Naive B cell (primary cell): ENCODE results near the gene SLC2A4RG. TPM values are rescaled to one million over a fixed set of nuclear protein-coding genes. Genes with fewer than 3 reads are reported as not detected.

Experiments
- ATAC-seq, 2 donors: fragments of 150-1000 bp; cut with Tn5 transposase; 2 replicates each; pipeline ENCODE4 v1.10.0; 2021; ENCODE audit warnings: low read depth in 2 of 2, mild to moderate bottlenecking in 2 of 2, moderate library complexity in 2 of 2
- DNase-seq: peaks from one replicate; pipeline ENCODE4 v3.0.0; 2022
- H3K27ac Mint-ChIP-seq, 6 donors: one replicate each; pipeline ENCODE4 v1.8.0; 2020 to 2022; ENCODE audit warnings: mild to moderate bottlenecking in 6 of 6, mixed read lengths in 6 of 6, moderate library complexity in 5 of 6, inconsistent platforms in 2 of 6
- H3K27me3 Mint-ChIP-seq, 3 donors: one replicate each; pipeline ENCODE4 v1.8.0; 2021 to 2022; ENCODE audit warnings: mixed read lengths in 3 of 3, mild to moderate bottlenecking in 1 of 3
- H3K36me3 Mint-ChIP-seq, 2 donors: one replicate each; pipeline ENCODE4 v1.8.0; 2020 to 2022; ENCODE audit warnings: mixed read lengths in 2 of 2, inconsistent platforms in 1 of 2, mild to moderate bottlenecking in 1 of 2
- H3K4me1 Mint-ChIP-seq, 3 donors: one replicate each; pipeline ENCODE4 v1.8.0; 2020 to 2022; ENCODE audit warnings: mixed read lengths in 3 of 3, inconsistent platforms in 1 of 3, mild to moderate bottlenecking in 1 of 3, moderate library complexity in 1 of 3
- H3K4me3 Mint-ChIP-seq, 8 donors: one replicate each; pipeline ENCODE4 v1.8.0; 2020 to 2022; ENCODE audit warnings: mild to moderate bottlenecking in 8 of 8, mixed read lengths in 8 of 8, moderate library complexity in 8 of 8, inconsistent platforms in 2 of 8
- H3K9me3 Mint-ChIP-seq, 7 donors: one replicate each; pipeline ENCODE4 v1.8.0; 2020 to 2022; ENCODE audit warnings: mixed read lengths in 7 of 7, mild to moderate bottlenecking in 5 of 7, inconsistent platforms in 2 of 7, moderate library complexity in 1 of 7
- polyA plus RNA-seq, 6 donors: library from polyadenylated mRNA; unstranded; fragments of 300-500 nt; fragmentation: Illumina TruSeq; gene quantifications; one replicate each; pipeline ENCODE4 v1.2.3, GENCODE V29; 2021; ENCODE audit warnings: low read depth in 6 of 6

Gene SLC2A4RG
- polyA plus RNA-seq, 6 donors from 2014 or later, result 0.36 to 1.4 (median 1.3) TPM; not detected in 1

DNA sequence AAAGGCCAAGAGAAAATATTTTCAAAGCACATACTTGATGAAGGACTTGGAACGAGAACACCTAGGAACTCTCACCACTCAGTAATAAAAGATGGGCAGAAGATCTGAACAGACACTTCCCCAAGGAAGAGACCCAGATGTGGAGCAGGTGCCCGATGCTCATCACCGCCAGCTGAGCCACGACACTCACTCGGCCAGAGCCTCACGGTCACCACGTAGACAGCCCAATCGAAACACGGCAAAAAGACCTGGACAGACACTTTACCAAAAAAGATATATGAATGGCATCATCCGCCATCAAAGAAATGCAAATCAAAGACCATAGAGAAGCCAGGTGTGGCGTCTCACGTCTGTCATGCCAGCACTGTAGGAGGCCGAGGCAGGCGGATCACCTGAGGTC, 41.6 kb downstream of the SLC2A4RG start:
- Mint-ChIP-seq H3K4me1 (peaks cover 0 to 1% (median 0%) of the 10 kb centered on the region in 3 donors), H3K27ac (peak overlapping the region in 2 of 6 donors; percentile 79 to 89), H3K9me3 (no peaks in the 10 kb centered on the region), H3K4me3 (no peak overlapping the region), H3K27me3 (no peaks in the 10 kb centered on the region), H3K36me3 (no peaks in the 10 kb centered on the region)
- DNase-seq, result no peak
- ATAC-seq, result no peak

DNA sequence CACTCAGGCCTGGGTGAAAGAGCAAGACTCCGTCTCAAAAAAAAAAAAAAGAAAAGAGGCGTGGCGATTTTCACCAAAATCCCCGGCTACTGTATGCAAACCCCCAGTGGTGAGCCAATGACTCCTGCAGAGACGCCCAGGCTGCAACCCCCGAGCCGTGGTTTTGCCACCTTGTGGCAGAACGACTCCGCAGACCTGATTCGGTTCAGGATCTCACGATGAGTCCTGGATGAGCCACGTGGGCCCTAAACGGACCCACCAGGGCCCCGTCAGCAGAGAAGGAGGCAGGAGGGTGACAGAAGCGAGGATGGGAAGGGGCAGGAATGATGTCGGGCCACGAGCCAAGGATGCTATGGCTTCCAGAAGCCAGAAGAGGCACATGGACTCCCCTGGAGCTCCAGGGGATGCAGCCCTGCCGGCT, 42.5 kb downstream of the SLC2A4RG start:
- H3K27me3 Mint-ChIP-seq, result no peaks in the 10 kb centered on the region
- H3K27ac Mint-ChIP-seq, result peak overlapping the region in 1 of 6 donors; percentile 54
- DNase-seq (no peak), ATAC-seq (peak in 1 of 2 donors; percentile 55)
- H3K4me3 Mint-ChIP-seq, result no peak overlapping the region
- no peaks in the 10 kb centered on the region for H3K9me3 Mint-ChIP-seq
- H3K36me3 Mint-ChIP-seq, result no peaks in the 10 kb centered on the region
- H3K4me1 Mint-ChIP-seq, result peaks cover 0 to 6% (median 0%) of the 10 kb centered on the region in 3 donors

DNA sequence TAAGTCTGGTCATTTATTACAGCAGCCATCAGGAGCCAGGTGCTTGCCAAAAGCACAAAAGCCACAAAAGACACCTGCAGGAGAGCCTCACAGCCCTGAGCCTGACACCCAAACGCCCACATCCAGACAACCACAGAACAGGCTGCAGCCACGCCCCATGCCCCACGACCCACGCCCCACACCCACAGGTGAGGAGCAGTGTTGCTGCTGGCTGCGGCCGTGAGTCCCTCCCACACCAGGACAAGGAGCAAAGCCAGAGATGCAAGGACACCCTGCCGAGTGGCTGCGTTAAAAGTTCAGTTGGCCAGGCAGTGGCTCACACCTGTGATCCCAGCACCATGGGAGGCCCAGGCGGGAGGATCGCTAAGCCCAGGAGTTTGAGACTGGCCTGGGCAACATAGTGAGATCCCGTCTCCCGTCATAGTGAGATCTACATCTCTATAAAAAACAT, 43.0 kb downstream of the SLC2A4RG start:
- ATAC-seq, result no peak
- Mint-ChIP-seq H3K4me1 (peaks cover 0 to 6% (median 0%) of the 10 kb centered on the region in 3 donors), H3K27ac (no peak overlapping the region), H3K4me3 (no peak overlapping the region), H3K36me3 (no peaks in the 10 kb centered on the region), H3K27me3 (no peaks in the 10 kb centered on the region), H3K9me3 (no peaks in the 10 kb centered on the region)
- DNase-seq, result no peak

DNA sequence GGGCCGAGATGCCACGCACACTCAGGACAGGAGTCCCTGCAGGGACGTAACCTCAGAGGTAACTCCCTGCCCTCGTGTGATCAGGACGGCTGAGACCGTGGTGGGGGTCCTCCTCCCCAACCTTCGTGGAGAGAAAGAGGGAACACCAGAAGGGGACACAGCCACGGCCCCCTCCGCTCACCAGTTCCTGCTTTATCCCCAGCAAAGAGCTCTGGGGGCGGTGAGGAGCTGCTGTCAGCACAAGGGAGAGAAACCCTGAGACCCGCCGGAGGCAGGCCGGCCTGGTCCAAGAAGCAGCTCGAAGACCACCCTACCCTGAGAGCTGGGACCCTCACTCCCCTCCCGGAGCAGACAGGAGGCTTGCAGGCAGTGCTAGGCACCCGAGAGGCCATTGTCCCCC, 44.4 kb downstream of the SLC2A4RG start:
- ATAC-seq, result no peak
- H3K4me1 Mint-ChIP-seq, result peaks cover 0 to 6% (median 0%) of the 10 kb centered on the region in 3 donors
- no peak overlapping the region for H3K4me3 Mint-ChIP-seq
- no peak for DNase-seq
- peak overlapping the region in 1 of 6 donors; percentile 45 for H3K27ac Mint-ChIP-seq
- H3K9me3 Mint-ChIP-seq, result no peaks in the 10 kb centered on the region
- no peaks in the 10 kb centered on the region for H3K36me3 Mint-ChIP-seq
- no peaks in the 10 kb centered on the region for H3K27me3 Mint-ChIP-seq

DNA sequence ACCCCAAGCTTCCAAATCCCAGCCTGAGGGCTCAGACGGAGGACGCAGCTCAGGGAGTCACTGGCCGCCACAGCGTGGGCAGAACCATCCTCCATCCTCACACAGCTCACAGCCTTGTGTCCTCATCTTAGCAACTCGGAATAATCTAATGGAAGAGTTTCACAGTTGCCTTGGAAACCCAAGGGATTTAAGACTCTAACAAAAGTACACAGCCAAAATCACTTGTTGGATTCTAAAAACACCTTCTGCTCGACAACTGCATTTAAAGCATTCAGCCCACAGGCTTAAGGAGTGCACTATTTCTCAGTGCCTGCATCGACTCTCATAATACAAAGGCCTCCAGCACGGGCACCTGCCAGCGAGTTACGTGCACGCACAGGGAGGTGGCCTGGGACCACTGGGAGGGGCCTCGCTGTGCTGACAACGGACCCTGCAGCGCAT, 46.1 kb downstream of the SLC2A4RG start:
- peaks cover 0 to 6% (median 0%) of the 10 kb centered on the region in 3 donors for H3K4me1 Mint-ChIP-seq
- ATAC-seq, result no peak
- H3K9me3 Mint-ChIP-seq, result no peaks in the 10 kb centered on the region
- peak overlapping the region in 2 of 6 donors; percentile 34 to 42 for H3K27ac Mint-ChIP-seq
- no peaks in the 10 kb centered on the region for H3K27me3 Mint-ChIP-seq
- no peak overlapping the region for H3K4me3 Mint-ChIP-seq
- H3K36me3 Mint-ChIP-seq, result no peaks in the 10 kb centered on the region
- DNase-seq, result no peak

DNA sequence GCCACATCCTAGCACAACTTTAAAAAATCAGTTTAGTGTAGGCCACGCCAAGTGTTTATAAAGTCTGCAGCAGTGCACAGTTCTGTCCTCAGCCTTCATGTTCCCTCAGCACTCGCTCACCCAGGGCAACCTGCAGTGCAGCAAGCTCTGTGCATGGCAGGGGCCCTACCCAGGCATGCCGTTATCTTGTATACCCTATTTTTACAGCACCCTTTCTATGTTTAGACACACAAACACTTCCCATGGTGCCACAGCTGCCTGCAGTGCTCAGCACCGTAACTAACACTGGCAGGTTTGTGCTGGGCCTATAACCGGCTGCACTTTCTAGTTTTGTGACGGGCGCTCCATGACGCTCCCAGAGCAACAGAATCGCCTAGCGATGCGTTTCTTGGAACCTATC, 47.7 kb downstream of the SLC2A4RG start:
- H3K4me1 Mint-ChIP-seq, result peaks cover 0 to 6% (median 0%) of the 10 kb centered on the region in 3 donors
- peaks cover 0 to 5% (median 0%) of the 10 kb centered on the region in 3 donors for H3K27me3 Mint-ChIP-seq
- H3K36me3 Mint-ChIP-seq, result no peaks in the 10 kb centered on the region
- H3K4me3 Mint-ChIP-seq, result no peak overlapping the region
- ATAC-seq (no peak), DNase-seq (no peak)
- H3K27ac Mint-ChIP-seq, result peak overlapping the region in 2 of 6 donors; percentile 56 to 77
- H3K9me3 Mint-ChIP-seq, result no peaks in the 10 kb centered on the region

DNA sequence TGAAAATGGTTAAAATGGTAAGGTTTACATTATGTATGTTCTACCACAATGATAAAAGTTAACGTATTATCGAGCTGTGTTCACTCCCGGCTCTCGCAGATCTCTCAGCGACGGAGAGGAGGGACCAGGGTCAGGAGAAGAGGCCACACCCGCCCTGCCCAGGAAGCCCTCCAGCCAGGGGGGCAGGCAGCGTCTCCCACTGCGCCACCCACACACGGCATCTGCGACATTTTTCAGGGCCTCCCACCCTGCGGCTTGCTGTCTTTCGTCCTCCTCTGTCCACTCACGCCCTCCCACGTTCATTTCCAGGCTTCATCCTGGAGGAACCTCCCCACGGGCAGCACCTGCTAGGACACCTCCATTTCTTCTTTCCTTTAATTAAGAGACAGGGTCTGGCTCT, 48.2 kb downstream of the SLC2A4RG start:
- ATAC-seq (no peak), DNase-seq (no peak)
- Mint-ChIP-seq H3K9me3 (no peaks in the 10 kb centered on the region), H3K4me3 (no peak overlapping the region), H3K27ac (no peak overlapping the region), H3K27me3 (peaks cover 0 to 5% (median 0%) of the 10 kb centered on the region in 3 donors), H3K36me3 (no peaks in the 10 kb centered on the region), H3K4me1 (peaks cover 0 to 6% (median 0%) of the 10 kb centered on the region in 3 donors)

DNA sequence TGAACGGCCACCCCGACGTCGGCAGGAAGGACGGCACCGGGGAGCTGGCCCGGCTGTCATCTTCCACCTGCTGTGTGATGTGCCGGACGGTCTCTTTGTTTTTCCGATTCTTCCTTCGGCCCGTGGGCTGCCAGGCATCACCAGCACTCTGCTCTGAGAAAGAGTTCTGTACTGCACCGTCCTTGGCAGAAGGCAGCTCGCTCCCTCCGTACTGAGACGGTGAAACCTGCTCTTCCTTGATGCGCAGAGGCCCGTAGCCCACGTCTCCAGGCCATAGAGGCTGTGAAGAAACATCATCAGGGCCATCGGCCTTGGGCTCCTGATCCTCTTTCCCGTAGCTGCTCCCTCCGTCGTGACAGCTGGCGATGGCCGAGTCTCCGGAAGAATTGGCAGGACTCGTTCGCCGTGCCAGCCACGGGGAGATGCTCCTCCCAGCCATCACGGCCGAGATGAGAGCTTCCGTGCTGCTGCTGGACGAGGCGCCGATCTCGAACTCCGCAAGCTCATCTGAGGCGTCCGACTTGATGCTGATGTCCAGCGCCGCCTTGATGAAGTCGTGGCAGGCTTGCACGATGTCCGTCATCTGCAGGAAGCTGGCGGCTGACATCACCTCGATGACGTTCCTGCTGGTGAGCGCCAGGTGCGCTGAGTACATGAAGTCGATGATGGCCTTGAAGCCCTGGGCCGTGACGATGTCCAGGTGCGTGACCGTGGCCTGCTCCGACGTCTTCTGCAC, 50.4 kb downstream of the SLC2A4RG start:
- Mint-ChIP-seq H3K4me3 (no peak overlapping the region), H3K36me3 (no peaks in the 10 kb centered on the region), H3K9me3 (no peaks in the 10 kb centered on the region), H3K27me3 (peaks cover 0 to 5% (median under 1%) of the 10 kb centered on the region in 3 donors), H3K4me1 (peaks cover 0 to 9% (median 0%) of the 10 kb centered on the region in 3 donors), H3K27ac (no peak overlapping the region)
- ATAC-seq (no peak), DNase-seq (no peak)

DNA sequence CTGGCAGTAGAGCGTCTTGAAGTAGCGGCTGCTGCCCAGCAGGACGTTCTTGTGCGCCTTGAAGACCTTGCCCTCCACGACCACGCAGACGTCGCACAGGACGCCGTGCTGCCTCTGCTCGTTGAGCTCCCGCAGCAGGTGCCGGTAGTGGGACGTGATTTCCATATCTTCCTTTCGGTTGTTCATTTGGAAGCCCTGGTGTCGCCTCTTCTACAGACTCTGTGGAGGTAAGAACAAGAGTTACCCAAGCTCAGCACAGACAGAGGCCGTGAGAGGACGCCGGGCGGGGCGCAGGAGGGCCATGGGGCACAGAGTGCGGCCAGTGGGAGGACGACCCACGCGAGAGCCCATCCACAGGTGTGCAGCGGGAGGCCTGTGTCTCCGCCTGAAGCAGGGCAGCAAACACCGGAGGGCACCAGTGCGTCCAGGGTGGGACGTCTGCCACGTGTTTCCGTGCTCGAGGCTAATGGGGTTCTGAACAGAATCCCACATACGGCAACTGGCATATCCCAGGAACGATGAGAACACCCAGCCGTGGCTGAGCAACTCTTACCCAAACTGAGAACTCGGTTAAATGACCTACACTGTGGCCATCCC, 51.1 kb downstream of the SLC2A4RG start:
- H3K27ac Mint-ChIP-seq, result no peak overlapping the region
- H3K4me1 Mint-ChIP-seq, result peaks cover 0 to 9% (median under 1%) of the 10 kb centered on the region in 3 donors
- no peaks in the 10 kb centered on the region for H3K9me3 Mint-ChIP-seq
- no peaks in the 10 kb centered on the region for H3K36me3 Mint-ChIP-seq
- no peak overlapping the region for H3K4me3 Mint-ChIP-seq
- DNase-seq (no peak), ATAC-seq (no peak)
- H3K27me3 Mint-ChIP-seq, result peaks cover 0 to 5% (median 3%) of the 10 kb centered on the region in 3 donors

DNA sequence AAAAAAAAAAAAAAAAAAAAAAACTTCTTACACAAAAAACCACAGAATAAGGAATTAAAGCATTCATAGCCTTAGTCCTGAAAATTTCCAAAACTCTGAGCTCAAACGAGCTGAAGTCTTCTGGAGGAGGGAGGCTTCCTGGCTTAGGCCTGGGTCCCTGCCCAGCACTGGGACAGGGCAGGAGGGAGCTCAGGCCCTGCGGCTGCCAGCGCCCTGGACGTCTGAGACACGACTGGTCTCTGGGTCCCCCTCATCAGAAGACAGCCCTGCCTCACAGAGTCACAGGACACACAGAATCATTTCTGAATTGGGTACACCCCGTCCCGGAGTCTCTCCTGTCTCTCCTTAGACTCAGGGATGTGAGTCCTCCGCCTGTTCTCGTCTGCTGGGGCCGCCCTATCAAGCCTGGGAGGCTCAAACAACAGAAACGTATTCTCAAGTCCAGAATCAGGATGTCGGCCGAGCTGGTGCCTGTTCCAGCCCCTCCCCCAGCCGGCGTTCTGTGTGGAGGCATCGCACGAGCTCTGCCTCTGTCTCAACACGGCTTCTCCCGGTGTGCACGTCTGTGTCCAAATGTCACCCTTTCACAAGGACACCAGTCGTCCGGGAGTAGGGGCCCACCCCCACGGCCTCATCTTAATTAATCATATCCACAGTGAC, 52.1 kb downstream of the SLC2A4RG start:
- DNase-seq, result no peak
- H3K27ac Mint-ChIP-seq, result no peak overlapping the region
- ATAC-seq, result no peak
- H3K27me3 Mint-ChIP-seq, result peaks cover 0 to 6% (median 5%) of the 10 kb centered on the region in 3 donors
- H3K36me3 Mint-ChIP-seq, result no peaks in the 10 kb centered on the region
- H3K4me1 Mint-ChIP-seq, result peaks cover 0 to 7% (median 4%) of the 10 kb centered on the region in 3 donors
- no peak overlapping the region for H3K4me3 Mint-ChIP-seq
- peaks cover 0 to 1% (median 0%) of the 10 kb centered on the region in 7 donors for H3K9me3 Mint-ChIP-seq

DNA sequence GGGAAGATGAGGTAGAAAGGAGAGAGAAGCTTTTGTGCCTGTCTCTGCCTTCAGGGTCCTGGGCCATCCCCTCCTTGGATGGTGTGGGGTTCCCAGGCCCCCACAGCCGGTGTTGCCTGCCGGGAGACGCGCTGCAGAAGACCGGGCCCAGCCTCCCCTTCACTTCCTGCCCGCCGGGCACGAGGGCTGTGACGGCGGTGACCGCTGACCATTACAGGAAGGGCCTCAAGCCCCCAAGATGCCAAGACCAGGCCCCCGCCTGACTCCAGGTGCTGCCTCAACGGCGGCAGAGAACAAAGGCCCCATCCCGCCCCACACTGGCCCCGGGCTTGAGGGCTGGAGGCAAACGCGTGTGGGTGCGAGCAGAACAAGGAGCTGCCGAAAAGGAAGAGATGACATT, 53.3 kb downstream of the SLC2A4RG start:
- no peak for ATAC-seq
- Mint-ChIP-seq H3K27ac (no peak overlapping the region), H3K27me3 (peaks cover 0 to 6% (median 5%) of the 10 kb centered on the region in 3 donors), H3K9me3 (peaks cover 0 to 1% (median 0%) of the 10 kb centered on the region in 7 donors), H3K36me3 (no peaks in the 10 kb centered on the region), H3K4me1 (peaks cover 0 to 7% (median 4%) of the 10 kb centered on the region in 3 donors), H3K4me3 (no peak overlapping the region)
- DNase-seq, result no peak
